Measurements from ENCODE around the gene OTULINL. TPM values are rescaled to one million over a fixed set of nuclear protein-coding genes. Genes with fewer than 3 reads are reported as not detected.

OTULINL gene
- total and polyA plus RNA-seq, 10 donors, result 3.8 to 52.5 (median 31.2) TPM

DNA sequence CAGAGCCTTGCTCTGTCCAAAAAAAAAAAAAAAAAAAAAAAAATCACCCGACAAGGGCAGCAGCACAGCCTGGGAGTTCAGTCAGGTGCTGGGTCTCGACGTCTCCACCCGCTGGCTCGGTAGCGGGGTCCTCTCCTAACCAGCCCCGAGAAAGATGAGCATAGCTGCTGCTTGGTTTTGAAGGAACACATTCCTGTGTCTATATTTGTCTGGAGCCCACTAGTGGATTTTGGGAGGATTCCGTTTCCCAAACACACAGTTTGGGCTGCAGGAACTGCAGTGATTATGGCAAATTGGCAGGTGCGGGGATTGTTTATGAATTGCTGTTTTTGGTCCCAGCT is 1.2 kb downstream of the OTULINL start:
- Histone ChIP-seq H3K27me3 (replicated peaks in 1 of 7) (peaks cover 0 to 31% (median 0%) of the 10 kb centered on the region in 7 donors), H3K4me1 (peaks cover 5 to 76% (median 41%) of the 10 kb centered on the region in 6 donors), H3K36me3 (no peaks in the 10 kb centered on the region), H3K27ac (peak overlapping the region in 6 of 8 donors; percentile 83 to 97 (median 91)), H3K9me3 (no peaks in the 10 kb centered on the region), H3K4me3 (peak overlapping the region; percentile 61 to 93 (median 82))
- intact Hi-C loops (cut with DNase I; ENCODE audit: low total_unique reads), result no loop called here
- no peak for TF ChIP-seq POLR2AphosphoS5 (IDR thresholded peaks at IDR 0.05)
- TF ChIP-seq, protein P1, sequence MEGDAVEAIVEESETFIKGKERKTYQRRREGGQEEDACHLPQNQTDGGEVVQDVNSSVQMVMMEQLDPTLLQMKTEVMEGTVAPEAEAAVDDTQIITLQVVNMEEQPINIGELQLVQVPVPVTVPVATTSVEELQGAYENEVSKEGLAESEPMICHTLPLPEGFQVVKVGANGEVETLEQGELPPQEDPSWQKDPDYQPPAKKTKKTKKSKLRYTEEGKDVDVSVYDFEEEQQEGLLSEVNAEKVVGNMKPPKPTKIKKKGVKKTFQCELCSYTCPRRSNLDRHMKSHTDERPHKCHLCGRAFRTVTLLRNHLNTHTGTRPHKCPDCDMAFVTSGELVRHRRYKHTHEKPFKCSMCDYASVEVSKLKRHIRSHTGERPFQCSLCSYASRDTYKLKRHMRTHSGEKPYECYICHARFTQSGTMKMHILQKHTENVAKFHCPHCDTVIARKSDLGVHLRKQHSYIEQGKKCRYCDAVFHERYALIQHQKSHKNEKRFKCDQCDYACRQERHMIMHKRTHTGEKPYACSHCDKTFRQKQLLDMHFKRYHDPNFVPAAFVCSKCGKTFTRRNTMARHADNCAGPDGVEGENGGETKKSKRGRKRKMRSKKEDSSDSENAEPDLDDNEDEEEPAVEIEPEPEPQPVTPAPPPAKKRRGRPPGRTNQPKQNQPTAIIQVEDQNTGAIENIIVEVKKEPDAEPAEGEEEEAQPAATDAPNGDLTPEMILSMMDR (IDR thresholded peaks at IDR 0.05 in 8 of 11, conservative IDR thresholded peaks at IDR 0.05 in 3 of 11), result no peak
- no peak for TF ChIP-seq POLR2A (IDR thresholded peaks at IDR 0.05)
- 37 to 57% (median 41%) methylated on average over 9 of the region's 9 CpGs for WGBS, 5 donors
- peak; percentile 77 for DNase-seq

DNA sequence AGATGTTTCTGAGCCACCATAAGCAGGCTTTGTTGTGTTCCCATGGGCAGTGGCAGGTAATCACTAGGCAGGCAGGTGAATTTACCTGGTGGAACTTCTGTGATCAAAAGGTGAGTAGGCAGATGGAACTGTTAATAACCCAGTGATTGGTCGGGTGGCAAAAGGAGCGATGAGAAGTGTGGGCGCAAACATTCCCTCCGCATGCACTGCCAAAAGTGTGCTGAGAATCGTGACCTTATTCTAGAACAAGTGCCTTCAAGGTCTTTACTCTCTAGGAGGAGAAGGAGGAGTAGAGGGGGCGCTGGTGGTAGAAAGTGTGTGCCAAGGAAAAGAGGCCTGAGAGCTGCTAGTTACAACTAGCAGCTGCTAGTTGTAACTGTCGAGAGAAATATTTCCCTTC is 3.3 kb downstream of the OTULINL start:
- DNase-seq, result no peak
- no peaks in the 10 kb centered on the region for H3K9me3 ChIP-seq
- no peak for TF ChIP-seq POLR2AphosphoS5 (IDR thresholded peaks at IDR 0.05)
- no peak for TF ChIP-seq POLR2A (IDR thresholded peaks at IDR 0.05)
- TF ChIP-seq, protein P1 (IDR thresholded peaks at IDR 0.05 in 8 of 11, conservative IDR thresholded peaks at IDR 0.05 in 3 of 11), result no peak
- no peaks in the 10 kb centered on the region for H3K36me3 ChIP-seq
- H3K27me3 ChIP-seq (replicated peaks in 1 of 7), result peaks cover 0 to 18% (median 0%) of the 10 kb centered on the region in 7 donors
- no peak overlapping the region for H3K27ac ChIP-seq
- no peak overlapping the region for H3K4me3 ChIP-seq
- WGBS, 5 donors, result 76 to 86% (median 85%) methylated on average over 7 of the region's 7 CpGs
- H3K4me1 ChIP-seq, result peaks cover 5 to 97% (median 52%) of the 10 kb centered on the region in 6 donors
- intact Hi-C loops (cut with DNase I; ENCODE audit: low total_unique reads), result no loop called here

DNA sequence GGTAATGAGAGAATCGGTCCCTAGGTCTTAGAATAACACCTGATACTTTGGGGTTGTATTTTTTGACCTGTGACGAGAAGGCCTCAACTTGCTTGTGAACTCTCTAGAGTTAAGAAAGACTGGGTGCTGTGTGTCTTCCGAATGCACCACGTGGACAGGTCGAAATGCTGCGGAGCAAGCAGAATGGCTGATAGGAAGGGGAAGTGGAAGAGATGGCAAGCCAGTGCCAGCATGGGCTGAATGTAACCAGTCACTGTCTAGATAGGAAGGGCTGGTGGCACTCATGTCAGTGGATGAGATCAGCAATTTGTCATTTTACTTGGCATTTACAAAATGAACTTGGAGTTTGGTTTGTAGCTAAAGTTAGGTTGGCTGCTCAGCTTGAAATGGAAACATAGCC is 5.6 kb downstream of the OTULINL start:
- no peaks in the 10 kb centered on the region for H3K9me3 ChIP-seq
- intact Hi-C loops (cut with DNase I; ENCODE audit: low total_unique reads), result no loop called here
- peaks cover 0 to 100% (median 60%) of the 10 kb centered on the region in 6 donors for H3K4me1 ChIP-seq
- WGBS, 5 donors, result 47 to 86% (median 68%) methylated on average over 6 of the region's 6 CpGs
- TF ChIP-seq POLR2AphosphoS5 (IDR thresholded peaks at IDR 0.05), result peak in 1 of 3 donors; percentile 69
- TF ChIP-seq, protein P1 (IDR thresholded peaks at IDR 0.05 in 8 of 11, conservative IDR thresholded peaks at IDR 0.05 in 3 of 11), result no peak
- H3K36me3 ChIP-seq, result no peaks in the 10 kb centered on the region
- peak overlapping the region in 5 of 8 donors; percentile 16 to 68 (median 58) for H3K27ac ChIP-seq
- H3K27me3 ChIP-seq (replicated peaks in 1 of 7), result peaks cover 0 to 8% (median 0%) of the 10 kb centered on the region in 7 donors
- DNase-seq, result peak; percentile 80
- no peak overlapping the region for H3K4me3 ChIP-seq

DNA sequence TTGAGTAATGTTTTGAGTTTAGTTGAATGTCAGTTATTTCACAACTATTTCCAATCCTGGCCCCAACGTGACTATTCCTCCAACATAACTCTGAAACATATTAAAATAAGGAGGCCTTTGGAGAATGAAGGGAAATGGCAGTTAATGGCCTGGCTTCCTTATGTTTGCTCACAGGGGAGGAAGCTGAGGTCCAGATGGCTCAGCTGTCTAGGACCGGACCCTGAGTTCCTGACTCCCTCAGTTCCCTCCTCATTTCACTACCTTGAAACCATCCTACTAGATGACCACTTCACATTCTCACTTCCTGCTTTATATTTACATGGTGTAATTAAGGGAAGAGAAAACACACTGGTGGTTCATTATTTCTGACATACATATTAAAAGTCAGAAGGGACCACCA is 6.6 kb downstream of the OTULINL start:
- intact Hi-C loops (cut with DNase I; ENCODE audit: low total_unique reads), result no loop called here
- H3K9me3 ChIP-seq, result no peaks in the 10 kb centered on the region
- H3K4me3 ChIP-seq, result no peak overlapping the region
- 26 to 58% (median 46%) methylated on average over 2 of the region's 2 CpGs for WGBS, 5 donors
- peak overlapping the region in 5 of 8 donors; percentile 16 to 68 (median 58) for H3K27ac ChIP-seq
- no peaks in the 10 kb centered on the region for H3K36me3 ChIP-seq
- no peak for DNase-seq
- TF ChIP-seq, protein P1 (IDR thresholded peaks at IDR 0.05 in 8 of 11, conservative IDR thresholded peaks at IDR 0.05 in 3 of 11), result no peak
- TF ChIP-seq POLR2A (IDR thresholded peaks at IDR 0.05), result no peak
- no peak for TF ChIP-seq POLR2AphosphoS5 (IDR thresholded peaks at IDR 0.05)
- H3K4me1 ChIP-seq, result peaks cover 0 to 100% (median 56%) of the 10 kb centered on the region in 6 donors
- H3K27me3 ChIP-seq (replicated peaks in 1 of 7), result peaks cover 0 to under 1% (median 0%) of the 10 kb centered on the region in 7 donors
